Measurements from ENCODE around the gene RBBP7. TPM values are rescaled to one million over a fixed set of nuclear protein-coding genes. Genes with fewer than 3 reads are reported as not detected.

RBBP7 gene
- total RNA-seq, 1 experiment from 2014 or later = 155 TPM

DNA sequence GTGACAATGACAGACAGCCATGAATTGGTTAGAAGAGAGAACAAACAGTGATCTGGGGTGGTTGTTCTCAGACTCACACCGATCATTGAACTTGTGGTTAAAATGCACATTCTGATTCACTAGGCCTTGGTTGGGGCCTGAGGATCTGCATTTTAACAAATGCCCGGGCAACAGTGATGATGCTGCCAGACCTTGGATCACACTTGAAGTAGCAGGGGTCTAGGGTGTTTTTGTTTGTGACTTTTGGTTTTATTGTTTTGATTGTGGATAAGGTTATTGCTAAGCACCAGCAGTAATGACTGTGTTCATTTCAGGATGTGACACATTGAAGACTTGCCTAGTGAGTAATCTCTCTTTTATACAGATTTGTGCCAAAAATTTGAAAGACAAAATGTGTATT, 47.4 kb downstream of the RBBP7 start:
- Histone ChIP-seq H3K27ac (ENCODE audit: low read length) (peak overlapping the region; percentile 80), H3K36me3 (ENCODE audit: low read depth, low read length) (peaks cover 18% of the 10 kb centered on the region; the same call in 1 of the 2 replicates), H3K27me3 (ENCODE audit: low read length) (no peaks in the 10 kb centered on the region), H3K9me3 (ENCODE audit: low read length) (no peaks in the 10 kb centered on the region), H3K4me1 (ENCODE audit: insufficient read depth, low read length) (peaks cover 40% of the 10 kb centered on the region), H3K4me2 (ENCODE audit: low read length) (peak overlapping the region; percentile 29), H4K20me1 (ENCODE audit: low read length) (no peaks in the 10 kb centered on the region), H3K9me2 (replicated peaks; ENCODE audit: low read length) (no peaks in the 10 kb centered on the region), H2AFZ (ENCODE audit: low read length) (no peak overlapping the region), H3F3A (ENCODE audit: low read length, unreplicated experiment) (no peaks in the 10 kb centered on the region), H3K79me2 (ENCODE audit: low read length) (peaks cover 10% of the 10 kb centered on the region; the same call in 1 of the 2 replicates), H3K4me3 (ENCODE audit: low read length) (no peak overlapping the region), H3K9ac (ENCODE audit: low read length) (peak overlapping the region; percentile 54; the same call in 1 of the 2 replicates)
- intact Hi-C loops (cut with micrococcal nuclease) = loop anchor here (2.0 kb wide), 1 partner anchor 36 kb away; the partner anchor contains the start of gene TXLNG
- CTCF ChIA-PET = interaction anchor here (0.6 kb wide), 1 partner anchor 669 kb away, joined by 3 read pairs; no protein-coding TSS in a partner anchor
- TF ChIP-seq, protein P1, sequence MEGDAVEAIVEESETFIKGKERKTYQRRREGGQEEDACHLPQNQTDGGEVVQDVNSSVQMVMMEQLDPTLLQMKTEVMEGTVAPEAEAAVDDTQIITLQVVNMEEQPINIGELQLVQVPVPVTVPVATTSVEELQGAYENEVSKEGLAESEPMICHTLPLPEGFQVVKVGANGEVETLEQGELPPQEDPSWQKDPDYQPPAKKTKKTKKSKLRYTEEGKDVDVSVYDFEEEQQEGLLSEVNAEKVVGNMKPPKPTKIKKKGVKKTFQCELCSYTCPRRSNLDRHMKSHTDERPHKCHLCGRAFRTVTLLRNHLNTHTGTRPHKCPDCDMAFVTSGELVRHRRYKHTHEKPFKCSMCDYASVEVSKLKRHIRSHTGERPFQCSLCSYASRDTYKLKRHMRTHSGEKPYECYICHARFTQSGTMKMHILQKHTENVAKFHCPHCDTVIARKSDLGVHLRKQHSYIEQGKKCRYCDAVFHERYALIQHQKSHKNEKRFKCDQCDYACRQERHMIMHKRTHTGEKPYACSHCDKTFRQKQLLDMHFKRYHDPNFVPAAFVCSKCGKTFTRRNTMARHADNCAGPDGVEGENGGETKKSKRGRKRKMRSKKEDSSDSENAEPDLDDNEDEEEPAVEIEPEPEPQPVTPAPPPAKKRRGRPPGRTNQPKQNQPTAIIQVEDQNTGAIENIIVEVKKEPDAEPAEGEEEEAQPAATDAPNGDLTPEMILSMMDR (conservative IDR thresholded peaks at IDR 0.05; ENCODE audit: low read depth, low read length) = no peak
- TF ChIP-seq EZH2phosphoT487 (IDR thresholded peaks at IDR 0.05; ENCODE audit: borderline replicate concordance, low read length) (no peak), EZH2 (IDR thresholded peaks at IDR 0.05; ENCODE audit: low read length, unreplicated experiment) (no peak)
- DNase-seq = peak; percentile 76
- ATAC-seq = peak; percentile 79
- BruUV-seq (replicated peaks) = no TSS peak
- POLR2A ChIA-PET (ENCODE audit: unreplicated experiment) = interaction anchor here (0.6 to 0.7 kb wide), 2 partner anchors 47 to 104 kb away, joined by 3 to 4 read pairs; no protein-coding TSS in a partner anchor

DNA sequence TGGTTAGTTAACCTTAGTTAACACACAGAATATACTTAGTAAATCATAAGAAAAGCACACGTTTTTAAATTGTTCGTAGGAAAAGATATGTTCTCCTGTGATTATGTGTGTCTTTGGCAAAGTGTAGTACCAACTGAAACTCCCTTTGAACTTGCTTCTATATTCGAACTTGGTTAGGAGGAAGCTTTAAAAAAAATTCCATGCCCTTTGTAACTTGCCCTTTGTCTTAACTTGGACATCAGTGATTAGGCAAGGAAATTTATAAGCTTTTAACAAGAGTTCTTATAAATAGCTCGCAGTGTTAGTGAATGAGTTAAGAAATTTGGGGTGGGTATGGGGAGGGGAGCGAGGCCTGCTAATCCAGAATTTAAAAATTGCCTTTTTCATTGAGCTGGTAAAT, 50.5 kb downstream of the RBBP7 start:
- Histone ChIP-seq H3K27me3 (ENCODE audit: low read length) (no peaks in the 10 kb centered on the region), H3K79me2 (ENCODE audit: low read length) (peaks cover 18% of the 10 kb centered on the region; the same call in 1 of the 2 replicates), H3K4me3 (ENCODE audit: low read length) (no peak overlapping the region), H3K27ac (ENCODE audit: low read length) (no peak overlapping the region), H3K9ac (ENCODE audit: low read length) (no peak overlapping the region), H2AFZ (ENCODE audit: low read length) (no peak overlapping the region), H4K20me1 (ENCODE audit: low read length) (no peaks in the 10 kb centered on the region), H3K36me3 (ENCODE audit: low read depth, low read length) (peaks cover 18% of the 10 kb centered on the region; the same call in 1 of the 2 replicates), H3K4me1 (ENCODE audit: insufficient read depth, low read length) (peaks cover 14% of the 10 kb centered on the region), H3K9me2 (replicated peaks; ENCODE audit: low read length) (no peaks in the 10 kb centered on the region), H3K9me3 (ENCODE audit: low read length) (no peaks in the 10 kb centered on the region), H3K4me2 (ENCODE audit: low read length) (no peak overlapping the region), H3F3A (ENCODE audit: low read length, unreplicated experiment) (no peaks in the 10 kb centered on the region)
- no TSS peak for BruUV-seq (replicated peaks)
- ATAC-seq (0 out of 2 replicates have a peak, but pooled peaks have one; percentile 16), DNase-seq (no peak)
- TF ChIP-seq EZH2phosphoT487 (IDR thresholded peaks at IDR 0.05; ENCODE audit: borderline replicate concordance, low read length) = no peak
- CTCF ChIA-PET = no interaction called here
- intact Hi-C loops (cut with micrococcal nuclease) = no loop called here
- POLR2A ChIA-PET (ENCODE audit: unreplicated experiment) = interaction anchor here (0.6 kb wide), 2 partner anchors 51 to 917 kb away, joined by 3 read pairs; partner anchors contain the start of gene RBBP7

GRCh38 chrX:16814597-16814996, 55.6 kb downstream of the RBBP7 start:
- peaks cover 17% of the 10 kb centered on the region for H3K36me3 ChIP-seq (ENCODE audit: low read depth, low read length)
- BruUV-seq (replicated peaks) = no TSS peak
- no peak overlapping the region for H2AFZ ChIP-seq (ENCODE audit: low read length)
- intact Hi-C loops (cut with micrococcal nuclease) = no loop called here
- 0 out of 2 replicates have a peak, but pooled peaks cover 4% of the 10 kb centered on the region for H4K20me1 ChIP-seq (ENCODE audit: low read length)
- TF ChIP-seq EZH2 (IDR thresholded peaks at IDR 0.05; ENCODE audit: low read length, unreplicated experiment) (no peak), EZH2phosphoT487 (IDR thresholded peaks at IDR 0.05; ENCODE audit: borderline replicate concordance, low read length) (no peak)
- TF ChIP-seq, protein P1 (conservative IDR thresholded peaks at IDR 0.05; ENCODE audit: low read depth, low read length) = no peak
- no peaks in the 10 kb centered on the region for H3K27me3 ChIP-seq (ENCODE audit: low read length)
- ATAC-seq = no peak
- H3K4me3 ChIP-seq (ENCODE audit: low read length) = no peak overlapping the region
- ChIA-PET CTCF (no interaction called here), POLR2A (ENCODE audit: unreplicated experiment) (no interaction called here)
- no peak overlapping the region for H3K27ac ChIP-seq (ENCODE audit: low read length)
- DNase-seq = no peak
- H3K4me2 ChIP-seq (ENCODE audit: low read length) = no peak overlapping the region
- no peaks in the 10 kb centered on the region for H3K4me1 ChIP-seq (ENCODE audit: insufficient read depth, low read length)
- H3K9me3 ChIP-seq (ENCODE audit: low read length) = no peaks in the 10 kb centered on the region
- H3K79me2 ChIP-seq (ENCODE audit: low read length) = peaks cover 40% of the 10 kb centered on the region
- H3K9me2 ChIP-seq (replicated peaks; ENCODE audit: low read length) = no peaks in the 10 kb centered on the region
- H3K9ac ChIP-seq (ENCODE audit: low read length) = no peak overlapping the region
- no peaks in the 10 kb centered on the region for H3F3A ChIP-seq (ENCODE audit: low read length, unreplicated experiment)
